Breast epithelium (tissue), 4 donors: ENCODE measurements around the gene NRXN3. TPM values are rescaled to one million over a fixed set of nuclear protein-coding genes. Genes with fewer than 3 reads are reported as not detected.

Experiments
- DNase-seq, 2 donors: peaks; one replicate each; pipeline ENCODE4 v3.0.0-alpha.2; 2019; ENCODE audit warnings: low spot score in 2 of 2
- H3K27ac ChIP-seq, 2 donors: fragments of 200-600 bp; sonication (generic) in 1 of 2; one replicate each; pipeline ENCODE4 v1.5.1; 2016 to 2019; ENCODE audit warnings: mild to moderate bottlenecking in 1 of 2
- H3K27me3 ChIP-seq, 2 donors: fragments of 200-600 bp; sonication (generic) in 1 of 2; one replicate each; pipeline versions ENCODE4 v1.5.1 to v1.6.0; 2017 to 2019; ENCODE audit warnings: control low read depth in 1 of 2, mild to moderate bottlenecking in 1 of 2
- H3K36me3 ChIP-seq: fragments of 200-600 bp; one replicate; pipeline ENCODE4 v1.5.1; 2019
- H3K4me1 ChIP-seq, 2 donors: fragments of 200-600 bp; sonication (generic); one replicate each; pipeline ENCODE4 v1.5.1; 2016 to 2019; ENCODE audit warnings: control low read depth in 1 of 2
- H3K4me3 ChIP-seq, 3 donors: fragments of 200-600 bp; sonication (generic); 1 replicate in 2 of 3; 2 replicates in 1 of 3; pipeline ENCODE4 v1.5.1; 2016 to 2019; ENCODE audit warnings: mild to moderate bottlenecking in 3 of 3, moderate library complexity in 2 of 3
- H3K9me3 ChIP-seq, 2 donors: fragments of 200-600 bp; sonication (generic) in 1 of 2; one replicate each; pipeline ENCODE4 v1.5.1; 2016 to 2019; ENCODE audit warnings: control low read depth in 1 of 2
- CTCF ChIP-seq, 3 donors: fragments of 450-650 bp; IDR thresholded peaks; one replicate each; pipeline ENCODE4 v1.5.1; 2016 to 2017; ENCODE audit warnings: antibody characterized with exemption in 3 of 3, mild to moderate bottlenecking in 3 of 3, moderate library complexity in 3 of 3
- POLR2A ChIP-seq: fragments of 450-650 bp; IDR thresholded peaks from one replicate; pipeline ENCODE4 v1.6.1; 2016; ENCODE audit warnings: antibody characterized with exemption, mild to moderate bottlenecking, moderate library complexity
- POLR2AphosphoS5 ChIP-seq, 3 donors: sonication (generic); formaldehyde crosslinking; IDR thresholded peaks; one replicate each; pipeline ENCODE4 v1.6.1; 2017; ENCODE audit warnings: antibody characterized with exemption in 3 of 3
- intact Hi-C: fragments of 100-400 bp; cut with DNase I; formaldehyde crosslinking; loops from one replicate; pipeline ENCODE4 v1.15.1; 2023; ENCODE audit warnings: low total_unique reads
- total RNA-seq, 3 donors: library from RNA; depleted of rRNA; stranded (reverse); fragments of >200 nt; gene quantifications; one replicate each; pipeline ENCODE4 v1.1.0, GENCODE V29; 2016

The NRXN3 gene
- total RNA-seq, 3 donors from 2014 or later = 2.9 to 3.6 (median 3.5) TPM

- TF ChIP-seq POLR2A (no peak), CTCF (IDR thresholded peaks at IDR 0.05) (no peak), POLR2AphosphoS5 (IDR thresholded peaks at IDR 0.05) (no peak)
- H3K4me3 ChIP-seq = no peak overlapping the region
- H3K27me3 ChIP-seq = no peaks in the 10 kb centered on the region
- H3K4me1 ChIP-seq = no peaks in the 10 kb centered on the region
- intact Hi-C loops = no loop called here
- no peaks in the 10 kb centered on the region for H3K9me3 ChIP-seq
- no peak overlapping the region for H3K27ac ChIP-seq
- H3K36me3 ChIP-seq = no peaks in the 10 kb centered on the region
- no peak for DNase-seq
These were observed 913.2 kb downstream of the NRXN3 start for GRCh38 chr14:79083356-79083755.

- Histone ChIP-seq H3K4me3 (no peak overlapping the region), H3K4me1 (no peaks in the 10 kb centered on the region)
- TF ChIP-seq CTCF (IDR thresholded peaks at IDR 0.05) (no peak), POLR2AphosphoS5 (IDR thresholded peaks at IDR 0.05) (no peak), POLR2A (no peak)
These were observed 914.7 kb downstream of the NRXN3 start for GRCh38 chr14:79084861-79085260.

GRCh38 chr14:79089576-79089975, 919.4 kb downstream of the NRXN3 start:
- DNase-seq = no peak
- H3K27ac ChIP-seq = no peak overlapping the region
- H3K36me3 ChIP-seq = no peaks in the 10 kb centered on the region
- no peak overlapping the region for H3K4me3 ChIP-seq
- intact Hi-C loops = no loop called here
- TF ChIP-seq POLR2A (no peak), POLR2AphosphoS5 (IDR thresholded peaks at IDR 0.05) (no peak), CTCF (IDR thresholded peaks at IDR 0.05) (no peak)
- H3K27me3 ChIP-seq = no peaks in the 10 kb centered on the region
- H3K9me3 ChIP-seq = no peaks in the 10 kb centered on the region
- no peaks in the 10 kb centered on the region for H3K4me1 ChIP-seq

More at GRCh38 chr14:79084861-79085260, 914.7 kb downstream of the NRXN3 start:
- intact Hi-C loops = no loop called here
- Histone ChIP-seq H3K27ac (no peak overlapping the region), H3K27me3 (no peaks in the 10 kb centered on the region), H3K36me3 (no peaks in the 10 kb centered on the region), H3K9me3 (no peaks in the 10 kb centered on the region)
- no peak for DNase-seq

- H3K36me3 ChIP-seq = no peaks in the 10 kb centered on the region
- no peak for DNase-seq
- H3K27me3 ChIP-seq = no peaks in the 10 kb centered on the region
- H3K4me1 ChIP-seq = no peaks in the 10 kb centered on the region
- no peak overlapping the region for H3K4me3 ChIP-seq
- TF ChIP-seq POLR2AphosphoS5 (IDR thresholded peaks at IDR 0.05) (no peak), POLR2A (no peak), CTCF (IDR thresholded peaks at IDR 0.05) (no peak)
- H3K9me3 ChIP-seq = no peaks in the 10 kb centered on the region
- H3K27ac ChIP-seq = no peak overlapping the region
- intact Hi-C loops = no loop called here
These were observed 920.5 kb downstream of the NRXN3 start for GRCh38 chr14:79090641-79091180.

- Histone ChIP-seq H3K27me3 (no peaks in the 10 kb centered on the region), H3K9me3 (no peaks in the 10 kb centered on the region), H3K4me1 (no peaks in the 10 kb centered on the region), H3K36me3 (no peaks in the 10 kb centered on the region), H3K4me3 (no peak overlapping the region), H3K27ac (no peak overlapping the region)
- TF ChIP-seq POLR2AphosphoS5 (IDR thresholded peaks at IDR 0.05) (no peak), POLR2A (no peak), CTCF (IDR thresholded peaks at IDR 0.05) (no peak)
- no peak for DNase-seq
- intact Hi-C loops = no loop called here
These were observed 921.3 kb downstream of the NRXN3 start for GRCh38 chr14:79091381-79091963.
